H9 (cell line): ENCODE results near the gene DTD1. TPM values are rescaled to one million over a fixed set of nuclear protein-coding genes. Genes with fewer than 3 reads are reported as not detected.

Experiments used
- DNase-seq: peaks from one replicate; pipeline ENCODE4 v3.0.0-alpha.2; 2017
- H2AFZ ChIP-seq: one replicate; pipeline ENCODE4 v1.6.1; 2013; ENCODE audit warnings: mild to moderate bottlenecking, low read length, control low read depth, moderate library complexity
- H2AK5ac ChIP-seq: 2 replicates; pipeline ENCODE4 v1.6.1; 2013; ENCODE audit warnings: low read length, control low read depth, mixed read lengths; ENCODE audit not compliant: insufficient read length
- H2BK120ac ChIP-seq: one replicate; pipeline ENCODE4 v1.6.1; 2013; ENCODE audit warnings: low read depth, mild to moderate bottlenecking, low read length, control low read depth, inconsistent platforms; ENCODE audit not compliant: poor library complexity, severe bottlenecking
- H2BK12ac ChIP-seq: 2 replicates; pipeline ENCODE4 v1.6.1; 2013; ENCODE audit warnings: low read length, control low read depth, mixed read lengths, low read depth; ENCODE audit not compliant: insufficient read length
- H2BK15ac ChIP-seq: 2 replicates; pipeline ENCODE4 v1.6.1; 2013; ENCODE audit warnings: low read depth, low read length, control low read depth
- H2BK20ac ChIP-seq: one replicate; pipeline ENCODE4 v1.6.1; 2013; ENCODE audit warnings: low read depth, mild to moderate bottlenecking, low read length, control low read depth, inconsistent platforms; ENCODE audit not compliant: poor library complexity, severe bottlenecking
- H2BK5ac ChIP-seq: 2 replicates; pipeline ENCODE4 v1.6.1; 2013; ENCODE audit warnings: low read length, control low read depth, mixed read lengths; ENCODE audit not compliant: insufficient read length
- H3K14ac ChIP-seq: 2 replicates; pipeline ENCODE4 v1.6.1; 2013; ENCODE audit warnings: low read length, control low read depth; ENCODE audit not compliant: insufficient read depth
- H3K18ac ChIP-seq: 2 replicates; pipeline ENCODE4 v1.6.1; 2013; ENCODE audit warnings: low read depth, mild to moderate bottlenecking, mixed read lengths, low read length, control low read depth; ENCODE audit not compliant: insufficient read length
- H3K23ac ChIP-seq: 2 replicates; pipeline ENCODE4 v1.6.1; 2013; ENCODE audit warnings: low read length, control low read depth, mixed read lengths, low read depth; ENCODE audit not compliant: insufficient read length
- H3K23me2 ChIP-seq: 2 replicates; pipeline ENCODE4 v1.6.1; 2013; ENCODE audit warnings: low read depth, mild to moderate bottlenecking, mixed read lengths, low read length, control low read depth; ENCODE audit not compliant: insufficient read length, poor library complexity, severe bottlenecking
- H3K27ac ChIP-seq: 2 replicates; pipeline ENCODE4 v1.5.1; 2013; ENCODE audit warnings: low read length, control low read depth, mixed read lengths, low read depth; ENCODE audit not compliant: insufficient read length
- H3K27me3 ChIP-seq: 2 replicates; pipeline ENCODE4 v1.6.1; 2013; ENCODE audit warnings: low read length, control low read depth, inconsistent platforms; ENCODE audit not compliant: insufficient read depth
- H3K4ac ChIP-seq: 2 replicates; pipeline ENCODE4 v1.6.1; 2013; ENCODE audit warnings: low read depth, mild to moderate bottlenecking, control low read depth, inconsistent platforms, low read length, moderate library complexity
- H3K4me1 ChIP-seq: 2 replicates; pipeline ENCODE4 v1.6.1; 2013; ENCODE audit warnings: low read length, control low read depth, inconsistent platforms; ENCODE audit not compliant: insufficient read depth
- H3K4me2 ChIP-seq: 2 replicates; pipeline ENCODE4 v1.6.1; 2013; ENCODE audit warnings: low read length, control low read depth, mixed read lengths; ENCODE audit not compliant: insufficient read length, insufficient read depth
- H3K56ac ChIP-seq: 2 replicates; pipeline ENCODE4 v1.6.1; 2013; ENCODE audit warnings: low read depth, mild to moderate bottlenecking, mixed read lengths, low read length, control low read depth; ENCODE audit not compliant: insufficient read length
- H3K79me1 ChIP-seq: 2 replicates; pipeline ENCODE4 v1.6.1; 2013; ENCODE audit warnings: low read depth, mild to moderate bottlenecking, moderate library complexity, low read length, control low read depth, inconsistent platforms; ENCODE audit not compliant: insufficient read depth, poor library complexity, severe bottlenecking
- H3K79me2 ChIP-seq: 2 replicates; pipeline ENCODE4 v1.6.1; 2013; ENCODE audit warnings: low read length, control low read depth, inconsistent platforms; ENCODE audit not compliant: insufficient read depth
- H3K9ac ChIP-seq: 2 replicates; pipeline ENCODE4 v1.6.1; 2013; ENCODE audit warnings: low read length, control low read depth, mixed read lengths; ENCODE audit not compliant: insufficient read length; ENCODE audit errors: extremely low read depth
- H3K9me3 ChIP-seq: one replicate; pipeline ENCODE4 v1.6.1; 2013; ENCODE audit warnings: low read depth, low read length, inconsistent platforms; ENCODE audit not compliant: control insufficient read depth
- H3T11ph ChIP-seq: one replicate; pipeline ENCODE4 v1.6.1; 2013; ENCODE audit warnings: mild to moderate bottlenecking, low read length, control low read depth, inconsistent platforms
- H4K20me1 ChIP-seq: one replicate; pipeline ENCODE4 v1.6.1; 2013; ENCODE audit not compliant: control insufficient read depth, insufficient read length, insufficient read depth
- H4K5ac ChIP-seq: 2 replicates; pipeline ENCODE4 v1.6.1; 2013; ENCODE audit warnings: low read depth, mild to moderate bottlenecking, mixed read lengths, low read length, control low read depth; ENCODE audit not compliant: insufficient read length
- H4K8ac ChIP-seq: replicated peaks from 2 replicates; pipeline ENCODE4 v1.6.1; 2013; ENCODE audit warnings: low read length, control low read depth, mixed read lengths, low read depth; ENCODE audit not compliant: insufficient read length
- H4K91ac ChIP-seq: 2 replicates; pipeline ENCODE4 v1.6.1; 2013; ENCODE audit warnings: low read depth, mild to moderate bottlenecking, moderate library complexity, mixed read lengths, low read length, control low read depth; ENCODE audit not compliant: insufficient read length
- H3K27ac Mint-ChIP-seq, 3 experiments: 2 replicates in 2 of 3; 3 replicates in 1 of 3; pipeline ENCODE4 v1.8.0; 2020 to 2021; ENCODE audit warnings: mixed read lengths in 3 of 3, mild to moderate bottlenecking in 1 of 3, moderate library complexity in 1 of 3
- H3K27me3 Mint-ChIP-seq: 2 replicates; pipeline ENCODE4 v1.8.0; 2021; ENCODE audit warnings: low read depth, mild to moderate bottlenecking, moderate library complexity, mixed read lengths
- H3K36me3 Mint-ChIP-seq, 3 experiments: 2 replicates in 2 of 3; 3 replicates in 1 of 3; pipeline ENCODE4 v1.8.0; 2020 to 2021; ENCODE audit warnings: low read depth in 3 of 3, mixed read lengths in 3 of 3; ENCODE audit not compliant: insufficient read depth in 1 of 3
- H3K4me1 Mint-ChIP-seq, 2 experiments: 2 replicates each; pipeline ENCODE4 v1.8.0; 2020; ENCODE audit warnings: mixed read lengths in 2 of 2
- H3K4me3 Mint-ChIP-seq, 2 experiments: 2 replicates in 1 of 2; 3 replicates in 1 of 2; pipeline ENCODE4 v1.8.0; 2020 to 2021; ENCODE audit warnings: mild to moderate bottlenecking in 2 of 2, mixed read lengths in 2 of 2, moderate library complexity in 1 of 2
- H3K9me3 Mint-ChIP-seq, 2 experiments: 2 replicates in 1 of 2; 3 replicates in 1 of 2; pipeline ENCODE4 v1.8.0; 2020; ENCODE audit warnings: mild to moderate bottlenecking in 2 of 2, mixed read lengths in 2 of 2, moderate library complexity in 1 of 2
- CTCF ChIP-seq: fragments of 200-600 bp; sonication (generic); conservative IDR thresholded peaks from 3 replicates; pipeline ENCODE4 v1.8.0; 2021; ENCODE audit warnings: antibody characterized with exemption, mild to moderate bottlenecking
- WGBS: extraction: QIAGEN DNeasy Blood & Tissue Kit; methylation state at CpG from one replicate; pipeline ENCODE4 v1.1.7; 2013; ENCODE audit warnings: missing lambda C conversion rate, low lambda C conversion rate, mixed read lengths; ENCODE audit not compliant: insufficient read length; ENCODE audit errors: extremely low coverage; 5-methylcytosine and 5-hydroxymethylcytosine counted together
- total RNA-seq: library from RNA; stranded (reverse); gene quantifications from 2 replicates; pipeline ENCODE4 v1.2.1, GENCODE V29; 2021

The DTD1 gene
- total RNA-seq, 1 experiment from 2014 or later, result 62.0 TPM

- H3K4me1 Mint-ChIP-seq, result peaks cover 21 to 32% of the 10 kb centered on the region in 2 experiments
- no peak for DNase-seq
- H3K27me3 ChIP-seq, result no peaks in the 10 kb centered on the region
- H3K27me3 Mint-ChIP-seq, result no peaks in the 10 kb centered on the region
- no peak overlapping the region for H4K8ac ChIP-seq
- no peak overlapping the region for H3K23ac ChIP-seq
- no peak overlapping the region for H3K27ac ChIP-seq
- H3K4me1 ChIP-seq, result no peaks in the 10 kb centered on the region; the same call in 1 of the 2 replicates
- no peak overlapping the region for H2AK5ac ChIP-seq
- H2BK5ac ChIP-seq, result no peak overlapping the region
- no peak overlapping the region for H3T11ph ChIP-seq
- H4K91ac ChIP-seq, result no peak overlapping the region
- no peaks in the 10 kb centered on the region for H3K79me2 ChIP-seq
- H3K9ac ChIP-seq, result no peak overlapping the region
- no peaks in the 10 kb centered on the region for H3K9me3 Mint-ChIP-seq
- no peak overlapping the region for H2BK12ac ChIP-seq
- H3K56ac ChIP-seq, result no peak overlapping the region
- no peak overlapping the region for H3K18ac ChIP-seq
- no peak overlapping the region for H3K4me2 ChIP-seq
- no peak overlapping the region for H2BK15ac ChIP-seq
- no peaks in the 10 kb centered on the region for H3K9me3 ChIP-seq
- H3K27ac Mint-ChIP-seq, result no peak overlapping the region
- no peak overlapping the region for H3K14ac ChIP-seq
- H4K20me1 ChIP-seq, result no peaks in the 10 kb centered on the region
- H2BK120ac ChIP-seq, result no peak overlapping the region
- no peak overlapping the region for H2AFZ ChIP-seq
- H3K79me1 ChIP-seq, result no peaks in the 10 kb centered on the region
- H2BK20ac ChIP-seq, result no peak overlapping the region
- no peak for TF ChIP-seq CTCF
- H3K23me2 ChIP-seq, result no peaks in the 10 kb centered on the region
- no peak overlapping the region for H3K4ac ChIP-seq
- H3K4me3 Mint-ChIP-seq, result no peak overlapping the region
- no peaks in the 10 kb centered on the region; a peak in 1 of 7 replicates for H3K36me3 Mint-ChIP-seq
- no peak overlapping the region for H4K5ac ChIP-seq
- WGBS, result no CpG with 5 or more reads among the region's 1 CpG
Observed at GRCh38 chr20:18712131-18712530, 124.3 kb downstream of the DTD1 start.
